IPS-20b (cell line): ENCODE results near the gene UNC93B1.
"Not testable (repeated sequence)": the region's sequence is repeated elsewhere in the genome, so short reads cannot be mapped to it uniquely, and the experiment has no call there.

ENCODE experiments used
- H3K27ac ChIP-seq: one replicate; pipeline ENCODE4 v1.5.1; 2013; ENCODE audit warnings: low read length
- H3K27me3 ChIP-seq: 2 replicates; pipeline ENCODE4 v1.6.1; 2013; ENCODE audit warnings: mild to moderate bottlenecking, low read length, inconsistent platforms; ENCODE audit not compliant: insufficient read depth
- H3K36me3 ChIP-seq: 2 replicates; pipeline ENCODE4 v1.6.1; 2013; ENCODE audit warnings: low read depth, mild to moderate bottlenecking, inconsistent platforms, low read length, moderate library complexity; ENCODE audit not compliant: insufficient read depth
- H3K4me1 ChIP-seq: 2 replicates; pipeline ENCODE4 v1.6.1; 2013; ENCODE audit warnings: mild to moderate bottlenecking, control low read depth, inconsistent platforms, low read length, moderate library complexity; ENCODE audit not compliant: insufficient read depth
- H3K4me3 ChIP-seq: 2 replicates; pipeline ENCODE4 v1.5.1; 2013; ENCODE audit warnings: mild to moderate bottlenecking, low read length, inconsistent platforms
- H3K9ac ChIP-seq: 2 replicates; pipeline ENCODE4 v1.6.1; 2013; ENCODE audit warnings: low read depth, mild to moderate bottlenecking, inconsistent platforms, low read length, moderate library complexity
- H3K9me3 ChIP-seq: 2 replicates; pipeline ENCODE4 v1.6.1; 2013; ENCODE audit warnings: mild to moderate bottlenecking, low read depth, low read length, inconsistent platforms; ENCODE audit not compliant: insufficient read depth

Gene UNC93B1

GRCh38 chr11:68002575-68002937, 1.3 kb downstream of the UNC93B1 start:
- Histone ChIP-seq H3K4me1 (no peaks in the 10 kb centered on the region), H3K27ac (no peak overlapping the region), H3K27me3 (peaks cover 24% of the 10 kb centered on the region; the same call in 1 of the 2 replicates), H3K36me3 (no peaks in the 10 kb centered on the region), H3K4me3 (0 out of 2 replicates have a peak overlapping the region, but pooled peaks have one; percentile 48), H3K9ac (no peak overlapping the region), H3K9me3 (no peaks in the 10 kb centered on the region)

GRCh38 chr11:67999704-68000103, 4.2 kb downstream of the UNC93B1 start:
- Histone ChIP-seq H3K4me1 (peaks cover 9% of the 10 kb centered on the region; the same call in 1 of the 2 replicates), H3K27ac (no peak overlapping the region), H3K4me3 (no peak overlapping the region), H3K27me3 (peaks cover 21% of the 10 kb centered on the region; the same call in 1 of the 2 replicates), H3K36me3 (no peaks in the 10 kb centered on the region), H3K9me3 (no peaks in the 10 kb centered on the region), H3K9ac (no peak overlapping the region)

GRCh38 chr11:67999201-67999629, 4.7 kb downstream of the UNC93B1 start:
- Histone ChIP-seq H3K4me1 (peaks cover 9% of the 10 kb centered on the region; the same call in 1 of the 2 replicates), H3K36me3 (no peaks in the 10 kb centered on the region), H3K9me3 (no peaks in the 10 kb centered on the region), H3K27me3 (peaks cover 16% of the 10 kb centered on the region; the same call in 1 of the 2 replicates), H3K4me3 (no peak overlapping the region), H3K9ac (no peak overlapping the region), H3K27ac (no peak overlapping the region)

GRCh38 chr11:67998150-67999045, 5.5 kb downstream of the UNC93B1 start:
- H3K4me1 ChIP-seq = peaks cover 9% of the 10 kb centered on the region; the same call in 1 of the 2 replicates
- H3K36me3 ChIP-seq = no peaks in the 10 kb centered on the region
- no peak overlapping the region for H3K27ac ChIP-seq
- no peak overlapping the region for H3K9ac ChIP-seq
- no peak overlapping the region for H3K4me3 ChIP-seq
- H3K9me3 ChIP-seq = no peaks in the 10 kb centered on the region
- H3K27me3 ChIP-seq = peaks cover 12% of the 10 kb centered on the region; the same call in 1 of the 2 replicates

- H3K27me3 ChIP-seq = 0 out of 2 replicates have a peak, but pooled peaks cover 3% of the 10 kb centered on the region
- H3K4me1 ChIP-seq = peaks cover 9% of the 10 kb centered on the region; the same call in 1 of the 2 replicates
- no peak overlapping the region; the same call in 1 of the 2 replicates for H3K9ac ChIP-seq
- H3K27ac ChIP-seq = no peak overlapping the region
- H3K36me3 ChIP-seq = no peaks in the 10 kb centered on the region
- no peaks in the 10 kb centered on the region for H3K9me3 ChIP-seq
- H3K4me3 ChIP-seq = peak overlapping the region; percentile 76; the same call in 1 of the 2 replicates
Measured at GRCh38 chr11:67997475-67997921, 6.4 kb downstream of the UNC93B1 start.

- no peak overlapping the region; the same call in 1 of the 2 replicates for H3K9ac ChIP-seq
- no peak overlapping the region for H3K27ac ChIP-seq
- H3K27me3 ChIP-seq = no peaks in the 10 kb centered on the region
- no peaks in the 10 kb centered on the region for H3K36me3 ChIP-seq
- H3K4me1 ChIP-seq = peaks cover 9% of the 10 kb centered on the region; the same call in 1 of the 2 replicates
- peak overlapping the region; percentile 76 for H3K4me3 ChIP-seq
- no peaks in the 10 kb centered on the region for H3K9me3 ChIP-seq
Measured at GRCh38 chr11:67996622-67997474, 7.0 kb downstream of the UNC93B1 start.

- H3K4me3 ChIP-seq = peak overlapping the region; percentile 76; the same call in 1 of the 2 replicates
- H3K4me1 ChIP-seq = peaks cover 9% of the 10 kb centered on the region; the same call in 1 of the 2 replicates
- H3K36me3 ChIP-seq = no peaks in the 10 kb centered on the region
- H3K9me3 ChIP-seq = no peaks in the 10 kb centered on the region
- H3K27me3 ChIP-seq = 0 out of 2 replicates have a peak, but pooled peaks cover under 1% of the 10 kb centered on the region
- H3K9ac ChIP-seq = no peak overlapping the region
- no peak overlapping the region for H3K27ac ChIP-seq
Measured at GRCh38 chr11:67996051-67996450, 7.8 kb downstream of the UNC93B1 start.

- H3K9ac ChIP-seq, H3K4me3 ChIP-seq, H3K4me1 ChIP-seq, H3K9me3 ChIP-seq, H3K27ac ChIP-seq, H3K36me3 ChIP-seq, H3K27me3 ChIP-seq: not testable (repeated sequence)
Measured at GRCh38 chr11:67995579-67995978, 8.3 kb downstream of the UNC93B1 start.

GRCh38 chr11:67995129-67995528, 8.8 kb downstream of the UNC93B1 start:
- H3K4me1 ChIP-seq, H3K36me3 ChIP-seq, H3K27ac ChIP-seq, H3K9ac ChIP-seq, H3K4me3 ChIP-seq, H3K9me3 ChIP-seq, H3K27me3 ChIP-seq: not testable (repeated sequence)

- H3K27ac ChIP-seq, H3K27me3 ChIP-seq, H3K9ac ChIP-seq, H3K9me3 ChIP-seq, H3K36me3 ChIP-seq, H3K4me1 ChIP-seq, H3K4me3 ChIP-seq: not testable (repeated sequence)
Measured at GRCh38 chr11:67994387-67994786, 9.5 kb downstream of the UNC93B1 start.

- not testable (repeated sequence) for H3K27me3 ChIP-seq, H3K9me3 ChIP-seq, H3K36me3 ChIP-seq, H3K9ac ChIP-seq, H3K4me1 ChIP-seq, H3K27ac ChIP-seq, H3K4me3 ChIP-seq
Measured at GRCh38 chr11:67993821-67994220, 10.1 kb downstream of the UNC93B1 start.
